ENCODE data around the gene TMSB4X. TPM values are rescaled to one million over a fixed set of nuclear protein-coding genes. Genes with fewer than 3 reads are reported as not detected.
"Not testable (repeated sequence)": the region's sequence is repeated elsewhere in the genome, so short reads cannot be mapped to it uniquely, and the experiment has no call there.

Gene TMSB4X
- total RNA-seq, 1 experiment from 2014 or later: 2,928 TPM

DNA sequence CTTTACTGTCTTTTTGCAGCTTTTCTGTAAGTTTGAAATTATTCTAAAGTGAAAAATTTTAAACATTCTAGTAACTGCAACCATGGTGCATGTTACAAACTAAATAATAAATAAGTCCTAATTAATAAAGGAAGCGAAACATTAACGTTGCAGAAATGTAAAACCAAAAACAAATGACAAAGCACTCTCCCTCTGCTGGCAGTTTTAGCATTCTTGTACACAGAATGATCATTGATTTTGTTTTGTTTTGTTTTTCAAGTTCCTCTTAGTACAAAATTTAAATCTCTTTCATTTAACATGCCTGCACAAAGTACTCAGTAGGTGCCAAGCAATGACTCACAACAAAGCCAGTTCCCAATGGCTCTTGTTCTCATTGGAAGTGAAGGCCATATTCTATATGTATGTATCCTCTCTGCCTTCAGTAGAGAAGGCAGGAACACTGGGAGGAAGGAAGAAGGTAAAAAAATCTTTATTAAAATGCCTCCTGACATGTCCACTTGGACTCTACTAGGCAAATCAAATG lies 13.7 kb upstream of the TMSB4X start:
- no peaks in the 10 kb centered on the region for H3K36me3 ChIP-seq (ENCODE audit: control insufficient read depth, insufficient read depth, low read length)
- H3K4me1 ChIP-seq (ENCODE audit: control insufficient read depth, insufficient read depth, low read length): peaks cover 6% of the 10 kb centered on the region; the same call in 1 of the 2 replicates
- CTCF ChIA-PET: no interaction called here
- no peak overlapping the region for H3K27ac ChIP-seq (ENCODE audit: low read length)
- ATAC-seq: no peak
- in situ Hi-C loops (cut with HindIII; ENCODE audit: low pct_unique_long_range_greater_than_20kb, low sequenced_read_pairs): no loop called here
- H3K4me3 ChIP-seq (ENCODE audit: low read depth in 2 of 2, low read length in 2 of 2): no peak overlapping the region
- POLR2A ChIA-PET: no interaction called here
- no peaks in the 10 kb centered on the region for H3K27me3 ChIP-seq (ENCODE audit: control insufficient read depth, insufficient read depth, low read length)
- intact Hi-C loops (cut with micrococcal nuclease; ENCODE audit: unreplicated experiment): no loop called here
- TF ChIP-seq, protein P1, sequence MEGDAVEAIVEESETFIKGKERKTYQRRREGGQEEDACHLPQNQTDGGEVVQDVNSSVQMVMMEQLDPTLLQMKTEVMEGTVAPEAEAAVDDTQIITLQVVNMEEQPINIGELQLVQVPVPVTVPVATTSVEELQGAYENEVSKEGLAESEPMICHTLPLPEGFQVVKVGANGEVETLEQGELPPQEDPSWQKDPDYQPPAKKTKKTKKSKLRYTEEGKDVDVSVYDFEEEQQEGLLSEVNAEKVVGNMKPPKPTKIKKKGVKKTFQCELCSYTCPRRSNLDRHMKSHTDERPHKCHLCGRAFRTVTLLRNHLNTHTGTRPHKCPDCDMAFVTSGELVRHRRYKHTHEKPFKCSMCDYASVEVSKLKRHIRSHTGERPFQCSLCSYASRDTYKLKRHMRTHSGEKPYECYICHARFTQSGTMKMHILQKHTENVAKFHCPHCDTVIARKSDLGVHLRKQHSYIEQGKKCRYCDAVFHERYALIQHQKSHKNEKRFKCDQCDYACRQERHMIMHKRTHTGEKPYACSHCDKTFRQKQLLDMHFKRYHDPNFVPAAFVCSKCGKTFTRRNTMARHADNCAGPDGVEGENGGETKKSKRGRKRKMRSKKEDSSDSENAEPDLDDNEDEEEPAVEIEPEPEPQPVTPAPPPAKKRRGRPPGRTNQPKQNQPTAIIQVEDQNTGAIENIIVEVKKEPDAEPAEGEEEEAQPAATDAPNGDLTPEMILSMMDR (IDR thresholded peaks at IDR 0.05): no peak
- BruUV-seq (replicated peaks): no TSS peak
- no peak for DNase-seq (ENCODE audit: low read depth, low spot score)
- no peaks in the 10 kb centered on the region for H3K9me3 ChIP-seq (ENCODE audit: control insufficient read depth, insufficient read depth, low read depth, low read length)

DNA sequence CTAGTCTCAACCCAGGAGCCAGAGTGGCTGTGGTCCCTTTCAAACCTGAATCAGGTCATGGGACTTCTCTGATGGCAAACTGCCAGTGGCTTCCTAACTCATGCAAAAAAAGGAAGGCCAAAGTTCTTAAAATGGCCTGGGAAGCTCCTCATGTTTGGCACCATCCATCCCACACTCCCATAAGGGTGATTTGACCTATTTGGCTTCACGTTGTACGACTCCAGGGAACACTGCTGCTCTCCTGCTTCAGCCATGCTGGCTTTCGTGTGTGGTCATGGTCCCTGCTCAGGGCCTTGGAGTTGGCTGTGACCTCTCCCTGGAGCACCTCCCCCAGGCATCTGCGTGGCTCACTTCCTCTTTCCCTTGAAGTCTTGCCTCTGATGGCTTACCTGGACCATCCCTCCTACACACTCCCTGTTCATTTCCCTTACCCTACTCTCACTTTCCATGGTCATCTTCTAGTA lies 12.8 kb upstream of the TMSB4X start:
- ChIA-PET CTCF (no interaction called here), POLR2A (no interaction called here)
- Histone ChIP-seq H3K4me3 (ENCODE audit: low read depth in 2 of 2, low read length in 2 of 2) (no peak overlapping the region), H3K4me1 (ENCODE audit: control insufficient read depth, insufficient read depth, low read length) (no peaks in the 10 kb centered on the region), H3K36me3 (ENCODE audit: control insufficient read depth, insufficient read depth, low read length) (no peaks in the 10 kb centered on the region), H3K9me3 (ENCODE audit: control insufficient read depth, insufficient read depth, low read depth, low read length) (no peaks in the 10 kb centered on the region), H3K27me3 (ENCODE audit: control insufficient read depth, insufficient read depth, low read length) (no peaks in the 10 kb centered on the region), H3K27ac (ENCODE audit: low read length) (no peak overlapping the region)
- no TSS peak for BruUV-seq (replicated peaks)
- TF ChIP-seq, protein P2, sequence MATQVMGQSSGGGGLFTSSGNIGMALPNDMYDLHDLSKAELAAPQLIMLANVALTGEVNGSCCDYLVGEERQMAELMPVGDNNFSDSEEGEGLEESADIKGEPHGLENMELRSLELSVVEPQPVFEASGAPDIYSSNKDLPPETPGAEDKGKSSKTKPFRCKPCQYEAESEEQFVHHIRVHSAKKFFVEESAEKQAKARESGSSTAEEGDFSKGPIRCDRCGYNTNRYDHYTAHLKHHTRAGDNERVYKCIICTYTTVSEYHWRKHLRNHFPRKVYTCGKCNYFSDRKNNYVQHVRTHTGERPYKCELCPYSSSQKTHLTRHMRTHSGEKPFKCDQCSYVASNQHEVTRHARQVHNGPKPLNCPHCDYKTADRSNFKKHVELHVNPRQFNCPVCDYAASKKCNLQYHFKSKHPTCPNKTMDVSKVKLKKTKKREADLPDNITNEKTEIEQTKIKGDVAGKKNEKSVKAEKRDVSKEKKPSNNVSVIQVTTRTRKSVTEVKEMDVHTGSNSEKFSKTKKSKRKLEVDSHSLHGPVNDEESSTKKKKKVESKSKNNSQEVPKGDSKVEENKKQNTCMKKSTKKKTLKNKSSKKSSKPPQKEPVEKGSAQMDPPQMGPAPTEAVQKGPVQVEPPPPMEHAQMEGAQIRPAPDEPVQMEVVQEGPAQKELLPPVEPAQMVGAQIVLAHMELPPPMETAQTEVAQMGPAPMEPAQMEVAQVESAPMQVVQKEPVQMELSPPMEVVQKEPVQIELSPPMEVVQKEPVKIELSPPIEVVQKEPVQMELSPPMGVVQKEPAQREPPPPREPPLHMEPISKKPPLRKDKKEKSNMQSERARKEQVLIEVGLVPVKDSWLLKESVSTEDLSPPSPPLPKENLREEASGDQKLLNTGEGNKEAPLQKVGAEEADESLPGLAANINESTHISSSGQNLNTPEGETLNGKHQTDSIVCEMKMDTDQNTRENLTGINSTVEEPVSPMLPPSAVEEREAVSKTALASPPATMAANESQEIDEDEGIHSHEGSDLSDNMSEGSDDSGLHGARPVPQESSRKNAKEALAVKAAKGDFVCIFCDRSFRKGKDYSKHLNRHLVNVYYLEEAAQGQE (IDR thresholded peaks at IDR 0.05; ENCODE audit: insufficient read depth in 1 of 2, low read depth in 2 of 2, low read length in 1 of 2): no peak
- no peak for TF ChIP-seq SIN3A (IDR thresholded peaks at IDR 0.05; ENCODE audit: borderline replicate concordance, insufficient read depth, low read depth, low read length)
- TF ChIP-seq, protein P1 (IDR thresholded peaks at IDR 0.05): no peak
- no peak for TF ChIP-seq TCF7L2 (IDR thresholded peaks at IDR 0.05; ENCODE audit: low read depth, low read length)
- TF ChIP-seq POLR2AphosphoS5 (IDR thresholded peaks at IDR 0.05; ENCODE audit: low read depth, low read length): no peak
- no peak for DNase-seq (ENCODE audit: low read depth, low spot score)
- in situ Hi-C loops (cut with HindIII; ENCODE audit: low pct_unique_long_range_greater_than_20kb, low sequenced_read_pairs) (no loop called here), intact Hi-C loops (cut with micrococcal nuclease; ENCODE audit: unreplicated experiment) (no loop called here)
- no peak for ATAC-seq

- in situ Hi-C loops (cut with HindIII; ENCODE audit: low pct_unique_long_range_greater_than_20kb, low sequenced_read_pairs); H3K4me3 ChIP-seq (ENCODE audit: low read depth in 2 of 2, low read length in 2 of 2); POLR2A ChIA-PET; H3K27ac ChIP-seq (ENCODE audit: low read length); CTCF ChIA-PET; intact Hi-C loops (cut with micrococcal nuclease; ENCODE audit: unreplicated experiment); H3K36me3 ChIP-seq (ENCODE audit: control insufficient read depth, insufficient read depth, low read length); ATAC-seq; H3K4me1 ChIP-seq (ENCODE audit: control insufficient read depth, insufficient read depth, low read length); H3K27me3 ChIP-seq (ENCODE audit: control insufficient read depth, insufficient read depth, low read length); BruUV-seq (replicated peaks); H3K9me3 ChIP-seq (ENCODE audit: control insufficient read depth, insufficient read depth, low read depth, low read length); DNase-seq (ENCODE audit: low read depth, low spot score): not testable (repeated sequence)
These were observed 11.6 kb upstream of the TMSB4X start for GRCh38 chrX:12963210-12963850.

All from Panc1 (cell line).